HG03521 (cell line): ENCODE data around the gene IL4I1.
"Not testable (repeated sequence)": the region's sequence is repeated elsewhere in the genome, so short reads cannot be mapped to it uniquely, and the experiment has no call there.

Experiments
- ATAC-seq: cut with Tn5 transposase; IDR thresholded peaks from one replicate; pipeline ENCODE4 v1.9.1; 2021; ENCODE audit warnings: mild to moderate bottlenecking, moderate library complexity; ENCODE audit not compliant: unreplicated experiment

IL4I1 gene

GRCh38 chr19:49896863-49897621 lies at the start of gene IL4I1:
Gene IL4I1, minus strand, starts transcription at chr19:49896887. Its CDS starts 727 bp downstream, at chr19:49896160.
- ATAC-seq: no peak

- no peak for ATAC-seq
Measured at GRCh38 chr19:49946415-49946814, 49.7 kb upstream of the IL4I1 start.

GRCh38 chr19:49944567-49944966 lies 47.9 kb upstream of the IL4I1 start:
- not testable (repeated sequence) for ATAC-seq

- no peak for ATAC-seq
Measured at GRCh38 chr19:49940482-49940791, 43.8 kb upstream of the IL4I1 start.

GRCh38 chr19:49939721-49940481 lies 43.2 kb upstream of the IL4I1 start:
- no peak for ATAC-seq

- no peak for ATAC-seq
Measured at GRCh38 chr19:49938662-49939061, 42.0 kb upstream of the IL4I1 start.

GRCh38 chr19:49937750-49938381 lies 41.2 kb upstream of the IL4I1 start:
- no peak for ATAC-seq

- no peak for ATAC-seq
Measured at GRCh38 chr19:49936549-49936948, 39.9 kb upstream of the IL4I1 start.

- ATAC-seq: no peak
Measured at GRCh38 chr19:49933643-49934042, 37.0 kb upstream of the IL4I1 start.

- no peak for ATAC-seq
Measured at GRCh38 chr19:49932731-49933131, 36.0 kb upstream of the IL4I1 start.

- ATAC-seq: no peak
Measured at GRCh38 chr19:49932041-49932451, 35.4 kb upstream of the IL4I1 start.

GRCh38 chr19:49931293-49932040 lies 34.8 kb upstream of the IL4I1 start:
- no peak for ATAC-seq

- no peak for ATAC-seq
Measured at GRCh38 chr19:49930483-49931011, 33.9 kb upstream of the IL4I1 start.

- peak; percentile 66 for ATAC-seq
Measured at GRCh38 chr19:49929611-49930482, 33.2 kb upstream of the IL4I1 start.

- ATAC-seq: peak; percentile 39
Measured at GRCh38 chr19:49929121-49929610, 32.5 kb upstream of the IL4I1 start, which contains the start of the genes ATF5 and NUP62. Gene ATF5, plus strand, starts transcription at chr19:49929205. Its CDS starts 1,646 bp downstream, at chr19:49930851. Gene NUP62, minus strand, starts transcription at chr19:49929504. Its CDS starts 19,697 bp downstream, at chr19:49909807.

GRCh38 chr19:49927526-49928264 lies 31.0 kb upstream of the IL4I1 start:
- ATAC-seq: no peak

GRCh38 chr19:49926515-49926914 lies 29.8 kb upstream of the IL4I1 start:
- ATAC-seq: no peak

- ATAC-seq: no peak
Measured at GRCh38 chr19:49925486-49925885, 28.8 kb upstream of the IL4I1 start.

GRCh38 chr19:49924881-49925210 lies 28.2 kb upstream of the IL4I1 start:
- not testable (repeated sequence) for ATAC-seq
